CD4-positive, alpha-beta T cell (primary cell): Measurements from ENCODE around the gene COL3A1. TPM values are rescaled to one million over a fixed set of nuclear protein-coding genes. Genes with fewer than 3 reads are reported as not detected.

Experiments
- ATAC-seq: fragments of 200-7000 bp; cut with Tn5 transposase; one replicate; pipeline ENCODE4 v1.10.0; 2022; ENCODE audit warnings: mild to moderate bottlenecking; ENCODE audit not compliant: poor library complexity
- CTCF ChIA-PET: fragments of 350-600 bp; sonication (Branson Sonifier 250); formaldehyde crosslinking; loops from one replicate; lab custom pipeline; 2021; ENCODE audit warnings: antibody characterized with exemption, inconsistent platforms; lab: Charles Lee
- POLR2A ChIA-PET: fragments of 350-600 bp; sonication (Branson Sonifier 250); formaldehyde crosslinking; loops from one replicate; lab custom pipeline; 2021; ENCODE audit warnings: antibody characterized with exemption, inconsistent platforms; lab: Charles Lee
- DNase-seq, 14 experiments: peaks; one replicate each; pipeline ENCODE4 v3.0.0-alpha.2; 2013 to 2020; ENCODE audit warnings: mixed read lengths in 2 of 14
- H3K27ac ChIP-seq, 2 donors: one replicate each; pipeline versions ENCODE4 v1.5.1 to v1.7.0; 2013; ENCODE audit warnings: low read length in 2 of 2, low read depth in 1 of 2, mild to moderate bottlenecking in 1 of 2
- H3K27me3 ChIP-seq, 2 experiments: 1 replicate in 1 of 2; 2 replicates in 1 of 2; pipeline versions ENCODE4 v1.6.1 to v1.7.0; 2013; ENCODE audit warnings: low read length in 2 of 2, control low read depth in 1 of 2, mild to moderate bottlenecking in 1 of 2, moderate library complexity in 1 of 2; ENCODE audit not compliant: insufficient read depth in 2 of 2, control insufficient read depth in 1 of 2
- H3K36me3 ChIP-seq: one replicate; pipeline ENCODE4 v1.6.1; 2013; ENCODE audit warnings: low read length, control low read depth; ENCODE audit not compliant: insufficient read depth
- H3K4me1 ChIP-seq: one replicate; pipeline ENCODE4 v1.6.1; 2013; ENCODE audit warnings: low read length, control low read depth; ENCODE audit not compliant: insufficient read depth
- H3K4me3 ChIP-seq: one replicate; pipeline ENCODE4 v1.5.1; 2013; ENCODE audit warnings: mild to moderate bottlenecking, low read length, moderate library complexity
- H3K9me3 ChIP-seq, 2 experiments: 1 replicate in 1 of 2; 2 replicates in 1 of 2; pipeline versions ENCODE4 v1.6.1 to v1.7.0; 2013; ENCODE audit warnings: low read length in 2 of 2, mild to moderate bottlenecking in 2 of 2, control low read depth in 1 of 2, moderate library complexity in 1 of 2; ENCODE audit not compliant: control insufficient read depth in 1 of 2, insufficient read depth in 1 of 2
- H3K27ac Mint-ChIP-seq: one replicate; pipeline ENCODE4 v1.8.0; 2020; ENCODE audit warnings: mixed read lengths
- H3K27me3 Mint-ChIP-seq: one replicate; pipeline ENCODE4 v1.8.0; 2021; ENCODE audit warnings: mixed read lengths
- H3K36me3 Mint-ChIP-seq: one replicate; pipeline ENCODE4 v1.8.0; 2021; ENCODE audit warnings: low read depth, mixed read lengths
- H3K4me1 Mint-ChIP-seq: one replicate; pipeline ENCODE4 v1.8.0; 2021; ENCODE audit warnings: low read depth, mixed read lengths
- H3K4me3 Mint-ChIP-seq: one replicate; pipeline ENCODE4 v1.8.0; 2020; ENCODE audit warnings: mild to moderate bottlenecking, mixed read lengths
- H3K9me3 Mint-ChIP-seq: one replicate; pipeline ENCODE4 v1.8.0; 2020; ENCODE audit warnings: mixed read lengths
- CTCF ChIP-seq: fragments of 200-600 bp; IDR thresholded peaks from one replicate; pipeline ENCODE4 v1.8.0; 2022; ENCODE audit warnings: antibody characterized with exemption, mild to moderate bottlenecking
- intact Hi-C, 2 experiments: fragments of 100-400 bp; cut with DNase I in 1 of 2; cut with micrococcal nuclease in 1 of 2; formaldehyde crosslinking; loops; one replicate each; pipeline versions ENCODE4 v1.15.1 to v1.9.0; 2023 to 2025; cut with DNase I, micrococcal nuclease
- total RNA-seq, 174 experiments: library from RNA in 2 of 174; stranded (reverse) in 2 of 174; gene quantifications; one replicate each; pipeline ENCODE4 v1.2.3 and lab custom pipeline; 2021 to 2026

Gene COL3A1
- total RNA-seq, 2 experiments from 2014 or later = not detected

- Histone ChIP-seq H3K9me3 (no peaks in the 10 kb centered on the region), H3K27me3 (no peaks in the 10 kb centered on the region), H3K4me3 (no peak overlapping the region), H3K36me3 (no peaks in the 10 kb centered on the region), H3K4me1 (no peaks in the 10 kb centered on the region), H3K27ac (no peak overlapping the region)
- no peak for DNase-seq
- H3K27me3 Mint-ChIP-seq = no peaks in the 10 kb centered on the region
- intact Hi-C loops = no loop called here
- H3K4me3 Mint-ChIP-seq = no peak overlapping the region
- CTCF ChIA-PET = interaction anchor here (0.9 kb wide), 1 partner anchor 11 kb away, joined by 3 read pairs; no protein-coding TSS in a partner anchor
- ATAC-seq = no peak
- no peaks in the 10 kb centered on the region for H3K4me1 Mint-ChIP-seq
- H3K36me3 Mint-ChIP-seq = no peaks in the 10 kb centered on the region
- POLR2A ChIA-PET = no interaction called here
- H3K27ac Mint-ChIP-seq = no peak overlapping the region
- H3K9me3 Mint-ChIP-seq = no peaks in the 10 kb centered on the region
- TF ChIP-seq CTCF = no peak
Observed at GRCh38 chr2:189002079-189002478, 27.9 kb downstream of the COL3A1 start.

- Histone ChIP-seq H3K27ac (no peak overlapping the region), H3K4me1 (no peaks in the 10 kb centered on the region), H3K36me3 (no peaks in the 10 kb centered on the region), H3K4me3 (no peak overlapping the region), H3K9me3 (no peaks in the 10 kb centered on the region), H3K27me3 (no peaks in the 10 kb centered on the region)
- DNase-seq (no peak), ATAC-seq (no peak)
- Mint-ChIP-seq H3K9me3 (no peaks in the 10 kb centered on the region), H3K27me3 (no peaks in the 10 kb centered on the region), H3K4me3 (no peak overlapping the region), H3K27ac (no peak overlapping the region), H3K4me1 (no peaks in the 10 kb centered on the region), H3K36me3 (no peaks in the 10 kb centered on the region)
- ChIA-PET POLR2A (no interaction called here), CTCF (no interaction called here)
- TF ChIP-seq CTCF = no peak
- intact Hi-C loops = no loop called here
Observed at GRCh38 chr2:189008555-189009262, 34.5 kb downstream of the COL3A1 start.

GRCh38 chr2:189010536-189010935 is 36.4 kb downstream of the COL3A1 start:
- DNase-seq (no peak), ATAC-seq (no peak)
- Mint-ChIP-seq H3K36me3 (no peaks in the 10 kb centered on the region), H3K27ac (no peak overlapping the region), H3K4me1 (no peaks in the 10 kb centered on the region), H3K4me3 (no peak overlapping the region), H3K27me3 (no peaks in the 10 kb centered on the region), H3K9me3 (no peaks in the 10 kb centered on the region)
- H3K4me3 ChIP-seq = no peak overlapping the region
- H3K36me3 ChIP-seq = no peaks in the 10 kb centered on the region
- POLR2A ChIA-PET = no interaction called here
- H3K27ac ChIP-seq = no peak overlapping the region
- no peaks in the 10 kb centered on the region for H3K9me3 ChIP-seq
- no peaks in the 10 kb centered on the region for H3K27me3 ChIP-seq
- intact Hi-C loops = no loop called here
- CTCF ChIA-PET = no interaction called here
- no peak for TF ChIP-seq CTCF
- H3K4me1 ChIP-seq = no peaks in the 10 kb centered on the region
